Stimulated activated CD4-positive, alpha-beta T cell treated with anti-CD3 and anti-CD28 coated beads, Interleukin-1b, Interleukin-23, amount 100 ng/mL, for 4 hours (primary cell): ENCODE results near the gene NIPAL4.
"Not testable (repeated sequence)": the region's sequence is repeated elsewhere in the genome, so short reads cannot be mapped to it uniquely, and the experiment has no call there.

ENCODE experiments used
- DNase-seq, 2 donors: peaks; one replicate each; pipeline ENCODE4 v3.0.0-alpha.2; 2020; ENCODE audit warnings: low read depth in 2 of 2

The NIPAL4 gene

DNA sequence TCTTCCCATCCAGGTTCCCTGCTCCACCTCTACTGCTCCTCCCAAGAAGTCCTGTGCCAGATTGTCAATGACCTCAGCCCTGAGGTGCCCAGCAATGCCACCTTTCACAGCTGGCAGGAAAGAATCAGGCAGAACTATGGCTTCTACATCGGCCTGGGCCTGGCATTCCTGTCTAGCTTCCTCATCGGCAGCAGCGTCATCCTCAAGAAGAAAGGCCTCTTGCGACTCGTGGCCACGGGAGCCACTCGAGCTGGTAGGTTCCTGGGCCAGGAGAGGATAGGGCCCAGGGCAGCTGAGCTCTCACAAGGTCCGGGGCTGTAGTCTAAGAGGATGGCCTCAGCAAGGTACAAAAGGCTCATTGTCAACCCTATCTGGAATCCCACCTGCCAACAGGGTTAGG lies 3.1 kb downstream of the NIPAL4 start:
- no peak for DNase-seq

DNA sequence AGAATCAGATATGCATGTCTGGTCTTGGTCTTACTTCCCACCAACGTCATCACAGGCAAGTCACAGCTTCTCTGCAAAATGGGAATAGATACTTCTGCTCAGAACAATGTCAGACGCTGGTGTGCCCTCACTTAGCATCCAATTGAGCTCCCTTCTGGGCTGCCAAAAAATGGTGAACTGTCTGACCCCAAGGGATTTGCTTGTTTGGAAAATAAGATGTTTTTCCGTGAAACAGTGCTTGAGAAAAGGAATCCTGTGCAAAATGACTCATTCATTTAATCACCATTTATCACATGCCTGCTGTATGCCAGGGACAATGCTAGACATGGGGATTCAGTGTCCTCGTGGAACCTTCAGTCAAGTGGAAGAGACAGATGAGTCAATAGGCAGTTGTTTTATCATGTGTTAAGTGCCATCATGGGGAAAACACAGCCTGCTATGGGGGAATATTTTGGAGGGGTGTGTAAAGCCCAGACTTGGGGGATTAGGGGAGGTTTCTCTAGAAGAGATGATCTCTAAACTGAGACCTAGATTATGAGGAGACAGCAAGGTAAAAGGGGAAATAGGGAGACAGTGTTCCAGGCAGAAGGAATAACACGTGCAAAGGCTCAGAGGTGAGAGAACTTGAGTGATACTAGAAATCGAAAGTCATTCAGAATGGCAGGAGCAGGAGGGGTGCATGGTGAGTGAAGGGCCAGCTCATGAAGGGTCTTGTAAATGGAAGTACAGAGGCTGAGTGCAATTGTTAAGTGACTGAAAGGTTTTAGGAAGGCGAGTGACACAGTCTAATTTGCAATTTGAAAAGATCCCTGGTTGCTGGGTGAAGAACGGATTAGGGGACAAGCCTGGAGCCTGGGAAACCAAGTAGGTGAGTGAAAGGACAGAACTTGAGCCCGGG lies 3.9 kb downstream of the NIPAL4 start:
- DNase-seq: no peak

DNA sequence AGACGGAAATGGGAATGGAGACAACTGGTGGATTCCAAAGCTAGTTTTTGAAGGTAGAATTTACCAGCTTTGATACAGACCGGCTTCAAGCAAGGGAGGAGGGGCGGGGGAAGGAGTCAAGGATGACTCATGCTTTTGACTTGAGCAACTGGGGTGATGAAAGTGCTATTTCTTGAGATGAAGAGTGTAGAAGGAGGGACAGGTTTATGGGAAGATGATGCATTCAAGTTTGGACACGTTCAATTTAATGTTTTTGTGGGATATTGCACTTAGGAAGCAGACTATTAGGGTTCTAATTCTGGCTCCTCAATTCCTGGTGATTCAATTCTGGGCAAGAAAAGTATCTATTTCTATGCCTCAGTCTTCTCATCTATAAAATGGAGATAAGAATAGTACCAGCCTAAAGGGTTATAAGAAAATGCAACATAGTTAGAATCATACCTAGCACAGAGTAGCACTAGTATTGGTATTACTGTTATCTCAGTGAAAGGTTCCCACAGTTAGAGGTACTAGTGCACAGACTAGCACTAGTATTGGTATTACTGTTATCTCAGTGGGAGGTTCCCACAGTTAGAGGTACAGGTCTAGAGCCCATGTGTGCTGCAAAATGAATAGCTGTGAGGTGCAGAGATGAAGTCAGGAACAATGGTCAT lies 4.6 kb downstream of the NIPAL4 start:
- peak; percentile 36 to 48 for DNase-seq

DNA sequence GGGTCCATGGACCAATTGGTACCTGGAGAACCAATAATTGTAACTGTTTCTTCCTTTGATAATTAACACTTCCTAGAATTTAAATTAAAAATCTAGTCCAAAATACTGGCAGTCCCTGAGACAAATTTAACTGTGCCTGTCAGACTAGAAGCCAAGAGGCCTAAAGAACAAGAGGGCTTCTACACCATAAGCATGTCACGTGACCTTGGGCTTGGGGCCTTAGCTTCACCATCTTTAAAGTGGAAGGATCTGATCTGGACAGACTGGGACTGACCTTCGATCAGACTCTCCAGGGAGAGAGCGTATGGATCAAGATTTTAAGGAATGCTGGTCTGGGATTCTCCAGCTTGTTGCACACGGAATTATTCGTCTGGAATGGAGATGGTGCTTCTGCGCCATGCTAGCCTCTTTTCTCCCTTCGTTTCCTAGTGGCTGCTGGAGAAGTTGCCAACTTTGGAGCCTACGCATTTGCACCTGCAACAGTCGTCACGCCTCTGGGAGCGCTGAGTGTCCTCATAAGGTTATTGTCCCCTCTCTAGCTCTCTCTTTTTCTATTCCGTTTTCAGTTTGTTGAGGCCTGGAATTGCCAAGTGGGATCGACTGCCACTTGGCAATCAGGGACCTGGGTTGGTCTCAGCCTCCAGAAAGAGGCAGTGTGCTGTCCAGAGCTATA lies 8.4 kb downstream of the NIPAL4 start:
- DNase-seq: no peak

DNA sequence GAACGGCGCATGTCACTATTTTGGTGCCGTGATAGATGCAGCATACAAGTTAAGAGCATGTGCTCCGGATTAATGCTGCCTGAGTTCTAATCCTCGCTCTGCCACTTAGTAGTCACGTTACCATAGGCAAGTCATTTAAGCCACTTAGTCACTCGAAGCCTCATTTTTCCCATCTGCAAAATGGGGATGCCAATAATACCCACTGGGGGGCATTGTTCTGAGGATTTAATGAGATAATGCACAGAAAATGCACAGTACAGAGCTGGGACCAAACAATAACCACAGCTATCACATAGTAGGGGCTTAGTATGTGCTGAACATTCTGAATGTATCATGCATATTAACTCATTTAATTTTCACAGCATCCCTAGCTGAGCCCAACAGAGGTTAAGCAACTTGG lies 9.1 kb downstream of the NIPAL4 start:
- DNase-seq: no peak

DNA sequence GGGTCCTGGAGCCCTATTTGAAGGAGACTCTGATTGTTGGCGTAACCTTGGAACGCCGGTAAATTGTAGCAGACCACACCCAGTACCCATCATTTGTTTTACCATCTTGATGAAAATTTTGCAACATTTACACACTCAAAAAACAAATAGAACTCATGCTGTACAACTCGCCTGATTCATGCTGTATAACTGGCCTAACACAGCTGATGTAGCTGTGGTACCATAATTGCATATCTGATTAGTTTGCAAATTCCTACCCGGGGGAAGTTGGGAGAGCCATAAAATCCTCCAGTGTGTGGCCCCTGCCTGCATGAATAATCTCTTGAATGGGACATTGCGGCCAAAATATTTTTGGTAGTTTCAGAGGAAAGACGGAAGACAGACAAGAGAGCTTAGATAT lies 9.7 kb downstream of the NIPAL4 start:
- DNase-seq: no peak

DNA sequence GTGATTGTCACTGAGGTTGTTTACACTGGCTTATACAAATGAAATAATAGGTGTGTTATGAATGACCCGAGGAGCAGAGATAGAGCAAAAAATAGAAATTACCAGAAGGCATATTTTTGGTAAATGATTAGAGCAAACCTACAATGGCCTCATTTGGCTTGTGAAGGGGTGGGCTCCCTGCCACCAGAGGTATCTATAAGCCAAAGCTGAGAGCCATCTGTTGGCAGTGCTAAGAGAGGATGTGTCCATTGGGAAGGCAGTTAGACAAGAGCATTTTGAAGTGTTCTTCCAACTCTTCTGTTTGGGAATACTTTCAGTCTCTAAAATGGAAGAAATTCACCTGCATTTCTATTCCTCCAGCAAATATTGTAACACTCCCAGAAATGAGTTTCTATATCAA lies 10.6 kb downstream of the NIPAL4 start:
- DNase-seq: no peak

DNA sequence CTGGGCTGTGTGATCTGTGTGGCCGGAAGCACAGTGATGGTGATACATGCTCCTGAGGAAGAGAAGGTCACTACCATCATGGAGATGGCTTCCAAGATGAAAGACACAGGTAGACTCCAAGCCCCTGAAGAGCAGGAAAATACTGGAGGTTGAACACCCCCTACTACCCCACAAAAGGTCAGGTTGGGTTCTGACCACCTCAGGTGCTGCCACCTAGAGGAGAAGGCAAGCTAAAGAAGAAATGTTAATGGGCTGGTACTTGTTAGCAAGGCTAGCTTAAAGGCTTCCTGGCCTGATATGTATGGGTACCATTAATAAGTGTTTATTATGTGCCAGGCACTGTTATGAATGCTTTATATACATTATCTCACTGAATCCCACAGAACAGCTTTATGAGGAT lies 11.7 kb downstream of the NIPAL4 start:
- no peak for DNase-seq

DNA sequence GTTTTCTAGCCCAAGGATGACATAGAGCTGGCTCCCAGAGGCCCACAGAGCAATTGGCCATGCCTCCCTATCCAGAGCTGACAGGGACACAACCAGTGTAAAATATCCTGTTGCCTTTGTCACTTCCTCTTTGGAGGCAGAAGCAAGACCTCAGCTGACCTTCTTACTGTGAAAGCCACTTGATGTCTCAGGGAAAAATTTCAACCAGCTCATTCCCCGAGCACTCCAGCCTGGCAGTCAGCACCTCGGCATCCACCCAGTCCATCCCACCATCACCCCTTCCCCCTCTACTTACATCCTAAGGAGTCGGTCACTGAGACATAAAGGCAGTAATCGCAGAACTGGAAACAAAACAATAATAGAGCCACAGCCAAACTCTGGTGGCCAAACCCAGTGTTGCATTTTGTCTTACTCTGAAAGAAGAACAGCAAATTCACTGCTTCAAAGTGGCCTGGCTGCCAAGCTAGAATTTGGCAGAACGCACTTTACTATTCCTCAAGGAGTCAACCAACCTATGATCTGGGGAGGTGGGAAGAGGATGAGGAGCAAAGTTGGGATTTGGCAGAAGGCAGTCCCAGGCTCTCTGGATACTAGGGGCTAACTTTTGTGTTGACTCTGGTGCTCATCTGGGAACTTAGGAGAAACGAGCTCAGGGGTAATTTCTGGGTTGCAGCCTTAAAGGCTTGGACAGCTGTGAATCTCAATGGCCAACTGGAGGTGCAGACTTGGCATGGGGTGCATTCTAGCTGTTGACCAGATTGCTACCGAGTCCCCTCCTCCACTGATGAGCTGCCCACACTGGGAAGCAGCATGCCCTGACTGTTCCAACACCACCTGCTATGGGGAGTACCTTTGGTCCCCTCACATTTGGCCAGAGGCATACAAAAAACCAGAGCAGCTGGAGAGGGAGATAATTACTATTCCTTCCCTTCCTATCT lies 13.6 kb downstream of the NIPAL4 start:
- DNase-seq: no peak

DNA sequence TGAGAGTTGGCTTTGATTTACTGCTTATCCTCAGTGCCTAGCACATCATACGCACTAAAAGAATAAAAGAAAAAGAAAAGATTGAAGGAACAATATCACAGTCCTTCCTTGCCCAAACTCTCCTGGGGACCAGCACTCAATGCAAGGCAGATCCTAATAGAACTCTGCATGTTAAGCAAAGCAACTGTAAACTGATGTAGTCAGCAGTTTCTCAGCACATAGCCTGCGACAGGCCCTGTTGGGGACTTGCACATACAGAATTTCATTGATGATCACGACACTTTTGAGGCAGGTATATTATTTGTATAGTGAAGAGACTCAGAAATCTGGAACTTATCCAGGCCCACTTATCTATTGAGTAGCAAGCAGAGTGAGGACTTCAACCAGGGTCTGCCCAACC lies 15.4 kb downstream of the NIPAL4 start:
- no peak for DNase-seq

DNA sequence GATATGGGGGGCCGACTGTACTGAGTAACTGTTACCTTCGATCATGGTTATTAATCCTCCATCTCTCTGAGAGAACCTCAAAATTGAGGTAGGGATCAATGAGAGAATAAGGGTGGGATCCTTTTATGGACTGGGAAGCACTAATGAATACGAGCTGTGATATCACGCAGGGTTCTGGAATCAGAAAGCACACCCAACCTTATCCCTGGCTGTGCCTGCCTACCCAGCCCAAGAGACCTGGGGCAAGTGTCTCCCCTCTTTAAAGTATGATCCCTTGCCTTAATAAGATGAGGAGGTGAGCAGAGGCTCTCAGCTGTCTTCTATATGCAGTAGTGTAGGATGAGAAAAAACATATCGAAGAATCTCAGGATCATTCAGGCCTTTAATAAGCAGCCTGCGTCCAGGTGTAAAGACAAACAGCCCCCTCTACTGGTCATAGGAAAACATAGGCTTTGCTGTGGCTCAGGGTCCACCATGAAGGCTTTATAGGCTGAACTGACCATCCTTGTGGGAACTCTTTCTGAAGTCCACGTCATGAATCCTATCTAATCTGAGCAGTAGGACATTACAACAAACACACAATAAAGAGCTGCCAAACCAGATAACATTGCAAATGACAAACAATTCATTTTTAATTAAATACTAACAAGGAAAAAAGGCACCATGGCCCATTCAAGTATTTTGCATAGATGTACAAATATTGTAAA lies 16.8 kb downstream of the NIPAL4 start:
- DNase-seq: no peak

DNA sequence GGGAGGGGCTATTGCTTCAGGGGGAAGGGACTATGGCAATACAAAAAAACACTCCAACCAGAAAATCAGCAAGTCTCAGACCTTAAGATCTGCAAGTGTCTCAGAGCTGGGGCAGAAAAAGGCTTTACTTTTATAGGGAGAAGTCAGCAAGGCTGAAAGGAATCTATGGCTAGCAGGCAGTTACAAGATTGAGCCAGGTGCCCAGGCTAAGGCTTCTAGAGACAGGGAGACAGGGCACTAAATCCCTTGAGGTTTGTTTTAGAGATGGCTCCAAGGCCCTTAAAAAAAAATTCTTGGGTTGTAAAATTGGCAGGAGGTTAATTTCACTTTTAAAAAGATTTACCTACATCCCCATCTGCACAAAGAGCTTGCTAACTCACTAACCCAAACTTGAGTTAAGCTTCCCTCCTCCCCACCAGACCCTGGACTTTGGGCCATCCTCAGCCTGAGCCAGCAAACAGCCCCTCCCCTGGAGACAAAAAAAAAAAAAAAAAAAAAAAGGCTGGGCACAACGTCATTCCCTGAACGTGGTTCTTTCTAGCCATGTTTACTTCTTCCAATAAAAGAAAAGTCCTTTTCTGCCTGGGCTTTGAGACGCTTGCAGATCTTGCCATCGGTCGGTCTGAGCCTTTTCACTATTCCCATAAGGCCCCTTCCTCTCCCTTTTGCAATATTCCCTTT lies 17.9 kb downstream of the NIPAL4 start:
- DNase-seq: no peak

DNA sequence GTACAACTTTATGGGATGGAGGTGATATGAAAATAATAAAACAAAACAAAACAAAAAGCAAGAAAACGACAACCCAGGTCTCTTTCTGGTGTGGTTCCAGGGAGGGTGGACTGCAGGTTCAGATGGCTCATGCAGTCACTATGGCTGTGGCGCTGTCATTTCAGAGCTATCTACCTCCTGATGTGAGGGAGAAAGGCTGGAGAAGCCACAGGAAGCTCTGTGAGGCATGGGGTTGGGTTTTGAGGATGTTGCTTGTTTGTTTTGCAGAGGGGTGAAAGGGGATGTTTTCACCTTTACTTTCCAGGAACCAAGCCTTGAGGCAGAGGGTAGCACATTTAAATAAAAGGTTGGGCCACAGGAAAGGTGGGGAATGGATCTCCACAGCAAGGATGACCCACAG lies 18.7 kb downstream of the NIPAL4 start:
- no peak for DNase-seq

DNA sequence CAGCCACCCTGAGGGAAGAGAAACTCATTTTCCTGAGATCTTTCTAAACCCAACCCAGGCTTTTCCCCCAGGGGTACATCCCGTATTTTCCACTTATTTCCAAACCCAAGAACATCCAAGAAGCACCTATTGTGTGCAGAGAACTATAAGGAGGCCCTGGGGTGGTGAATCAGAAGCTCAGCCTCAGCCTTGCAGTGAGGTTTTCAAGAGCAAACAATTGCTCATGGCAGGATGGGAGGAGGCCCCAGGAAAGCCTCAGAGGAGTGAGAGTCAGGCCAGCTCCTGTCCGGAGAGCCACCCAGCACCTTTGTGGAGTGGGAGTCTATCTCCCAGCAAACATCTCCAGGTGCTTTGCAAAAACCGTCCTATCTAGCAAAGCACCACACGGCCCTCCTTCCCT lies 19.2 kb downstream of the NIPAL4 start:
- no peak for DNase-seq

DNA sequence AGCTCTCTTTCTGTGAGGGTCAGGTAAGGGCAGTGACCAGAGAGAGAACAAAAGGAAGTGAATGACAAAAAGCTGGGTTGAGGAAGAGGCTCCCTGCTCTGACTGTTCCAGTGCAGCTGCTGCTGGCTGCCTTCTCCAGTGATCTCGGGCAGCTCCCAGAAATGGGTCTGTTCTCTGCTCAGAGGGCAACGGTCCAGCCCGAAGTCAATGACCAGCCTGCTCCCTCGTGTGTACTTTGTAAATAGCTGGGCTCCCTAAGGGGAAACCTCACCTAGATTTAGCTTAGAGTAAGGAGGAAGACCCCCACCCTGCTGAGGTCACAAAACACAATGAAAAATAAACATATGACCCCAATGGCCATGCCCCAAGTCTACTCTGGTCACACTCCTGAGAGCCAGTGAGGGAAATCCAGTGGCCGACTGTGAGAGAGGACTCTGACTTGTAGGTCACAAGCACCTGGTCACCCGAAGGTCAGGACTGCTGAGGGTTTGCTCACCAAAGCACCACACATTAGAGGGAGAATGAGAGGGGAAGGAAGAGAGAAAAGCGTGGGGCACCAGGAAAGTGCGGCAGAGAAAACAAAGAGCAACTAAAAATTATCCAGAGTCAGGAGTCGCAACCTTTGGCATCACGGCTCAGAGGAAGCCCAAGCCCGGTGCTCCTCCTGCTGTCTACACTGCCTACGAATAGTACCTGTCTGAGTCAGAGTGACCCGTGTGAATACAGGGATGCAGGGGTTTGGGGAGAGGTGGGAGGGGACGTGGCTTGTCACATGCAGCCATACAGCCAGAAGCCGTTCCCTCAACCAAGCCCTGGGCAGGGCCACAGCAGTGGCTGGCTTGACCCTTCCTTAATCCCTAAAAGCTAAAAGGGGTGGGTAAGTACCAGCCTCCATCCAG lies 19.8 kb downstream of the NIPAL4 start:
- no peak for DNase-seq

DNA sequence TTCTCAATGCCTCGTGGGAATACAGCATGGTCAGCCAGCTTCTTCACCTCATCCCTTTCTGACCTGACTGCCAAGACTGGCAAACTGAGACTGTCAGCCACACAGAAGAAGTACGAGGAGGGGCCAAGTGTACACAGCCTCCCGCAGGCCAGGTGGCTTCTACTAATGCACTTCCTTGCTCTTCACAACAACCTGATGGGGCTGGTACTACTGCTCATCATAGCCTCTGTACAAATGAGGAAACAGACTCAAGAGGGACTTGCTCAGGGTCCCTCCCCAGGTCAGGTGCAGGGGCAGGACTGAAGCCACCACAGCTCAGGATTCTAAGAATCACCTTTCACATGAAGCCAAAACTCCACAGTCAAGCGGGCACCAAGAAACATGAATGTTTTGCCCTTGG lies 21.3 kb downstream of the NIPAL4 start:
- no peak for DNase-seq

DNA sequence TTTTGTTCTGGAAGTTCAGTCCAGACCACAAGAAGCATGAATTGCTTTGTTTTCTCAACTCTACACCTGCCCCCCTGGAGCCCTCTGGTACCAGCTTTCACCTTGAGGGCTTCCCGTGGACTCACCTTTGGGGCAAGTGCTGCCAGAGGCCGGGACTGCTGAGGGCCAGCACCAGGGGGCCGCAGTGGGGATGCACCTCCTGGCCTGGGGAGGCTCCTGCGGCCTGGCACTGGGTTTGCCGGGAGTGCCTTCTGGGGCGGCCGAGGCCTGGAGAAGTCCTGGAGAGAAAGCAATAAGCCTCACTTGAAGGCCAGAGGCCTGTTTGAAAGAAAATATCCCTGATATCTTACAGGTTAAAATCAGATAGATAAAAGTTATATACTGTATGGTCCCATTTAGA lies 21.7 kb downstream of the NIPAL4 start:
- no peak for DNase-seq

DNA sequence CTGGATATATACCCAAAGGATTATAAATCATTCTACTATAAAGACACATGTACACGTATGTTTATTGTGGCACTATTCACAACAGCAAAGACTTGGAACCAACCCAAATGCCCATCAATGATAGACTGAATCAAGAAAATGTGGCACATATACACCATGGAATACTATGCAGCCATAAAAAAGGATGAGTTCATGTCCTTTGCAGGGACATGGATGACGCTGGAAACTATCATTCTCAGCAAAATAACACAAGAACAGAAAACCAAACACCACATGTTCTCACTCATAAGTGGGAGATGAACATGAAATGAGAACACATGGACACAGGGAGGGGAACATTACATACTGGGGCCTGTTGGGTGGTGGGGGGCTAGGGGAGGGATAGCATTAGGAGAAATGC lies 22.7 kb downstream of the NIPAL4 start:
- DNase-seq: not testable (repeated sequence)

DNA sequence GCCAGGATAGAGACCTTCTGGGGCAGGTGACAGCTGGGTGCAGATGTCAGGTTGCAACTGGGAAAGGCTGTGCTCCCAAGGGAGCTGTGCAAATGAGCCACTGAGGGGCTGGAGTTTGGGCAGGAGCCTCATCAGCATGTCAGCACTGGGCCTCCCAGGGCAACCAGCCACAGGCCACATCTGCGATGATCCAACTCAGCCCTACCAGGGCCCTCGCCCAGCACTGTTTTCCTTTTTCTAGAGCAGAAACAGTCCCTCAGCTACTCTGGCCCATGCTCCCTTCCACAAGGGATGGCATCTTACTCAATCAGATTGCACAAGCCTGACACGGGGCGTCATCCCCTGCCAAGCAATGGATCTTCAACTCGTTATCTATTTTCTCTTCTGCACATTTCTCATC lies 24.8 kb downstream of the NIPAL4 start:
- DNase-seq: no peak
